ENCODE data around the gene SLC27A5.

The SLC27A5 gene

DNA sequence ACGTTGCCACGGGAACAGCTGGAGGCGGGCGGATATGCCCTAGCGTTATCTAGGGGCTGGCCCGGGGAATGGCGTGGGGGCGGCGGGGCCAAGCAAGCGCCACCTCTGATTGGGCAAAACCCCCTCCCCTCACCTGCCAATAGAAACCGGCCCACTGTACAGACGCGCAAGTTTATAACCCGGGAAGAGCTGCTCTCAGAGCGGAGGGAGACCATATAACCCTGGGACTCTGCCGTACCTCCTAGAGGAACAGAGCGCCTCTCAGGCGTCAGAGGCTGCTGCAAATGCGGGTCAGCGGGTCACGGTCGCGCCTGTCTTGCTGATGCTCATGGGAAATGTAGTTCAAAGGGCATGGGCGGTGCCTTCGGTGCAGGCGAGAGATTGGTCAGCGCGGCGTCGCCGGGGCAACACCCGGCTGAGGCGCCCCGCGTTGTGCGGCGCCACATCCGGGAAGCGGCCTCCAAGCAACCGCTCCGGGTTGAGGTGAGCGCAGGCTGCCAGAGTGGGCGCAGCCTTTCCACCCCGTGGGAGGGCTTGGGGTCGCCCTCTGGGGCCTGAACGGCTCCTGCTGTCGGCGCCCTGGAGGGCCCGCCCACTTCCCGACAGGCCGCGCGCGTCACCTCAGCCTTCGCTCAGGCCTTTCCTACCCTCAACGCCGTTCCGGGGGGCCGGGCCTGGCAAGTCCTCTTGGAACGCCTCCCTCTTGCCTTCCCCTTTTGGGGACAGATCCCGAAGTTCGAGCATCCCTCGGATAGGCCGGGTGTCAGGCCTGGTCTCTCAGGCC lies 35.9 kb downstream of the SLC27A5 start, which contains the start of gene ZNF446 (continued):
- TF ChIP-seq SCRT1 (tag by site-specific recombination; IDR thresholded peaks at IDR 0.05; ENCODE audit: borderline replicate concordance) = no peak
- peak; percentile 57; the same call in 1 of the 2 replicates for TF ChIP-seq ZNF501 (tag by site-specific recombination; IDR thresholded peaks at IDR 0.05)
- no peak for TF ChIP-seq ZNF514 (tag by site-specific recombination; IDR thresholded peaks at IDR 0.05)
- no peak for TF ChIP-seq GLI4 (tag by site-specific recombination; IDR thresholded peaks at IDR 0.05)
- no peak for TF ChIP-seq ZNF416 (tag by site-specific recombination; IDR thresholded peaks at IDR 0.05)
- no peak for TF ChIP-seq ZBTB1 (tag by site-specific recombination; IDR thresholded peaks at IDR 0.05)
- TF ChIP-seq ZFP37 (tag by site-specific recombination; IDR thresholded peaks at IDR 0.05) = no peak; the same call in none of the 2 replicates
- TF ChIP-seq SALL2 (tag by site-specific recombination; IDR thresholded peaks at IDR 0.05; ENCODE audit: borderline replicate concordance) = no peak
- TF ChIP-seq IKZF3 (tag by site-specific recombination; IDR thresholded peaks at IDR 0.05) = no peak
- TF ChIP-seq, protein P1, sequence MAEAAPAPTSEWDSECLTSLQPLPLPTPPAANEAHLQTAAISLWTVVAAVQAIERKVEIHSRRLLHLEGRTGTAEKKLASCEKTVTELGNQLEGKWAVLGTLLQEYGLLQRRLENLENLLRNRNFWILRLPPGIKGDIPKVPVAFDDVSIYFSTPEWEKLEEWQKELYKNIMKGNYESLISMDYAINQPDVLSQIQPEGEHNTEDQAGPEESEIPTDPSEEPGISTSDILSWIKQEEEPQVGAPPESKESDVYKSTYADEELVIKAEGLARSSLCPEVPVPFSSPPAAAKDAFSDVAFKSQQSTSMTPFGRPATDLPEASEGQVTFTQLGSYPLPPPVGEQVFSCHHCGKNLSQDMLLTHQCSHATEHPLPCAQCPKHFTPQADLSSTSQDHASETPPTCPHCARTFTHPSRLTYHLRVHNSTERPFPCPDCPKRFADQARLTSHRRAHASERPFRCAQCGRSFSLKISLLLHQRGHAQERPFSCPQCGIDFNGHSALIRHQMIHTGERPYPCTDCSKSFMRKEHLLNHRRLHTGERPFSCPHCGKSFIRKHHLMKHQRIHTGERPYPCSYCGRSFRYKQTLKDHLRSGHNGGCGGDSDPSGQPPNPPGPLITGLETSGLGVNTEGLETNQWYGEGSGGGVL (tag by site-specific recombination; IDR thresholded peaks at IDR 0.05) = no peak
- TF ChIP-seq ZBTB20 (tag by site-specific recombination; IDR thresholded peaks at IDR 0.05) = peak; percentile 96
- no peak for TF ChIP-seq ZNF362 (tag by site-specific recombination; IDR thresholded peaks at IDR 0.05)
- no peak for TF ChIP-seq ZNF302 (tag by site-specific recombination; IDR thresholded peaks at IDR 0.05; ENCODE audit: low read depth)
- TF ChIP-seq ZNF555 (tag by site-specific recombination; conservative IDR thresholded peaks at IDR 0.05) = no peak
- TF ChIP-seq, protein P2, sequence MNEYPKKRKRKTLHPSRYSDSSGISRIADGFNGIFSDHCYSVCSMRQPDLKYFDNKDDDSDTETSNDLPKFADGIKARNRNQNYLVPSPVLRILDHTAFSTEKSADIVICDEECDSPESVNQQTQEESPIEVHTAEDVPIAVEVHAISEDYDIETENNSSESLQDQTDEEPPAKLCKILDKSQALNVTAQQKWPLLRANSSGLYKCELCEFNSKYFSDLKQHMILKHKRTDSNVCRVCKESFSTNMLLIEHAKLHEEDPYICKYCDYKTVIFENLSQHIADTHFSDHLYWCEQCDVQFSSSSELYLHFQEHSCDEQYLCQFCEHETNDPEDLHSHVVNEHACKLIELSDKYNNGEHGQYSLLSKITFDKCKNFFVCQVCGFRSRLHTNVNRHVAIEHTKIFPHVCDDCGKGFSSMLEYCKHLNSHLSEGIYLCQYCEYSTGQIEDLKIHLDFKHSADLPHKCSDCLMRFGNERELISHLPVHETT (tag by site-specific recombination; IDR thresholded peaks at IDR 0.05) = no peak
- TF ChIP-seq ZNF174 (tag by site-specific recombination; IDR thresholded peaks at IDR 0.05) = no peak
- no peak for TF ChIP-seq ZNF792 (tag by site-specific recombination; IDR thresholded peaks at IDR 0.05)
- no peak for TF ChIP-seq ZNF133 (tag by site-specific recombination; IDR thresholded peaks at IDR 0.05)
- TF ChIP-seq, protein P3, sequence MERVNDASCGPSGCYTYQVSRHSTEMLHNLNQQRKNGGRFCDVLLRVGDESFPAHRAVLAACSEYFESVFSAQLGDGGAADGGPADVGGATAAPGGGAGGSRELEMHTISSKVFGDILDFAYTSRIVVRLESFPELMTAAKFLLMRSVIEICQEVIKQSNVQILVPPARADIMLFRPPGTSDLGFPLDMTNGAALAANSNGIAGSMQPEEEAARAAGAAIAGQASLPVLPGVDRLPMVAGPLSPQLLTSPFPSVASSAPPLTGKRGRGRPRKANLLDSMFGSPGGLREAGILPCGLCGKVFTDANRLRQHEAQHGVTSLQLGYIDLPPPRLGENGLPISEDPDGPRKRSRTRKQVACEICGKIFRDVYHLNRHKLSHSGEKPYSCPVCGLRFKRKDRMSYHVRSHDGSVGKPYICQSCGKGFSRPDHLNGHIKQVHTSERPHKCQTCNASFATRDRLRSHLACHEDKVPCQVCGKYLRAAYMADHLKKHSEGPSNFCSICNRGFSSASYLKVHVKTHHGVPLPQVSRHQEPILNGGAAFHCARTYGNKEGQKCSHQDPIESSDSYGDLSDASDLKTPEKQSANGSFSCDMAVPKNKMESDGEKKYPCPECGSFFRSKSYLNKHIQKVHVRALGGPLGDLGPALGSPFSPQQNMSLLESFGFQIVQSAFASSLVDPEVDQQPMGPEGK (tag by site-specific recombination; IDR thresholded peaks at IDR 0.05) = peak; percentile 76
- peak; percentile 47; the same call in 1 of the 2 replicates for TF ChIP-seq SP7 (tag by site-specific recombination; IDR thresholded peaks at IDR 0.05)
- no peak for TF ChIP-seq ZBTB7A (tag by site-specific recombination; IDR thresholded peaks at IDR 0.05; ENCODE audit: low read depth)
- TF ChIP-seq ZNF658 (tag by site-specific recombination; IDR thresholded peaks at IDR 0.05) = no peak
- TF ChIP-seq ZNF549 (tag by site-specific recombination; IDR thresholded peaks at IDR 0.05) = no peak
- TF ChIP-seq ZNF530 (tag by site-specific recombination; IDR thresholded peaks at IDR 0.05; ENCODE audit: low read depth) = no peak
- TF ChIP-seq ZNF37A (tag by site-specific recombination; IDR thresholded peaks at IDR 0.05) = no peak
- no peak for TF ChIP-seq ZNF146 (tag by site-specific recombination; IDR thresholded peaks at IDR 0.05)
- no peak for TF ChIP-seq ZNF202 (tag by site-specific recombination; IDR thresholded peaks at IDR 0.05; ENCODE audit: borderline replicate concordance)
- TF ChIP-seq ZNF10 (tag by site-specific recombination; IDR thresholded peaks at IDR 0.05) = no peak
- no peak for TF ChIP-seq ZNF488 (tag by site-specific recombination; IDR thresholded peaks at IDR 0.05)
- no peak for TF ChIP-seq ZNF626 (tag by site-specific recombination; IDR thresholded peaks at IDR 0.05)
- 0 out of 2 replicates have a peak, but pooled peaks have one; percentile 3 for TF ChIP-seq ZNF2 (tag by site-specific recombination; IDR thresholded peaks at IDR 0.05)
- TF ChIP-seq ZNF211 (tag by site-specific recombination; IDR thresholded peaks at IDR 0.05; ENCODE audit: low read depth) = no peak
- TF ChIP-seq ZNF239 (tag by site-specific recombination; IDR thresholded peaks at IDR 0.05) = no peak
- no peak for TF ChIP-seq ZNF223 (tag by site-specific recombination; IDR thresholded peaks at IDR 0.05)
- TF ChIP-seq SP3 (tag by site-specific recombination; IDR thresholded peaks at IDR 0.05) = peak; percentile 94
